ENCODE measurements around the gene ALG12. TPM values are rescaled to one million over a fixed set of nuclear protein-coding genes. Genes with fewer than 3 reads are reported as not detected.

The ALG12 gene
- polyA plus RNA-seq, 3 donors, result 7.2 to 9.5 (median 9.0) TPM

DNA sequence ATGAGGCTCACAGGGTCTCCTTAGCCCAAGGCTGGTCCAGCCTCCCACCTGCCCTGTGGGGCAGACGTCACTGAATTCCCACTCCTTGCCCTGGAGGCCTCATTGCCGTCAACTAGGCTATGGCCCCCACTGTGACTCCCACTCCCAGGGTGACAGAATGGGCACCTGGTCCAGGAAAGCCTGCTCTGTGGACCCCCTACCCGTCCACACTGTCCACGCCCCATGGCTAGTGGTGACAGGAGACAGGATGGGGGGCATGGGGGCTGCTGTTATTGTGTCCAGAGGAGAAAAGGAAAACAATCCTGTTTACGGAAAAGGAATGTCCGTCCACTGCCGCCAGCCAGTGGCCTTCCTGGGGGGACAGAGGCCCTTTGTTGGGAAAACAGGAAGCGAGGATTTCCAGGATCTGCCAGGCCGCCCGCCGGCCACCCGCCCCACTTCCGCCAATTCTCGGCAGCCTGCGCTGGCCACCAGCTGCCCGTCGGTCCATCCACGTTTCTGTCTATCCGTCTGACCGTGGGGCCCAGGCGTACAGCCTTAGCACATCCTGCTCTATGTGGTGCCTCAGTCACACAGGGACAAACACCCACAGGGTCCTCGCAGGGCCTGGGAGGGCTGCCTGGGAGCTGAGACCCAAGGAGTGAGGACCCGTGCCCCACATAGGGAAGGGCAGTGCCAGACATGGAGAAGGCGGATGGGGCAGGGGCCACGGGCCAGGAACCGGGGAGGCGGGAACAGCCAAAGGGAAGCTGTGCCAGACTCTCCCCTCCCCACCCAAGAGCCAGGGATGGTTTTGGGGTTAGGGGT lies 19.7 kb upstream of the ALG12 start:
- Histone ChIP-seq H2AFZ (ENCODE audit: insufficient read depth, low read depth, low read length, poor library complexity, severe bottlenecking) (no peak overlapping the region), H3K9ac (ENCODE audit: insufficient read depth, low read length, poor library complexity, severe bottlenecking) (no peak overlapping the region), H3K36me3 (replicated peaks in 1 of 2; ENCODE audit: control insufficient read depth in 1 of 2, insufficient read depth in 2 of 2, low read length in 2 of 2) (no peaks in the 10 kb centered on the region), H3K4me2 (replicated peaks; ENCODE audit: extremely low read depth, low read length, poor library complexity, severe bottlenecking) (no peak overlapping the region), H3K4me1 (ENCODE audit: control insufficient read depth in 1 of 2, insufficient read depth in 2 of 2, low read length in 2 of 2) (peaks cover 32 to 33% of the 10 kb centered on the region in 2 donors), H3K9me3 (replicated peaks in 1 of 2; ENCODE audit: control insufficient read depth in 1 of 2, insufficient read depth in 1 of 2, low read length in 2 of 2) (no peaks in the 10 kb centered on the region), H3K27me3 (ENCODE audit: control insufficient read depth in 2 of 2, insufficient read depth in 2 of 2, low read length in 2 of 2) (no peaks in the 10 kb centered on the region), H4K20me1 (ENCODE audit: insufficient read depth, low read length) (no peaks in the 10 kb centered on the region), H3K79me2 (ENCODE audit: insufficient read depth, low read length) (peaks cover 6% of the 10 kb centered on the region), H3K4me3 (replicated peaks in 1 of 3; ENCODE audit: low read depth in 2 of 3, low read length in 3 of 3) (no peak overlapping the region), H3K27ac (ENCODE audit: low read depth in 1 of 2, low read length in 2 of 2) (no peak overlapping the region)
- DNase-seq, result no peak
- intact Hi-C loops (cut with micrococcal nuclease), result loop anchor here in 1 of 2 donors (2.0 to 10.0 kb wide), 2 partner anchors 253 to 597 kb away; partner anchors contain the start of gene TYMP
- no peak overlapping the region for H3K4me3 Mint-ChIP-seq
- WGBS (ENCODE audit: insufficient coverage), result 91% methylated on average over 17 of the region's 27 CpGs
- peaks cover 0 to 7% (median 5%) of the 10 kb centered on the region in 7 donors for H3K9me3 Mint-ChIP-seq
- H3K27me3 Mint-ChIP-seq (ENCODE audit: low read depth in 3 of 3), result peaks cover 0 to 8% (median 6%) of the 10 kb centered on the region in 3 donors
- peaks cover 19% of the 10 kb centered on the region for H3K4me1 Mint-ChIP-seq
- TF ChIP-seq, protein P1, sequence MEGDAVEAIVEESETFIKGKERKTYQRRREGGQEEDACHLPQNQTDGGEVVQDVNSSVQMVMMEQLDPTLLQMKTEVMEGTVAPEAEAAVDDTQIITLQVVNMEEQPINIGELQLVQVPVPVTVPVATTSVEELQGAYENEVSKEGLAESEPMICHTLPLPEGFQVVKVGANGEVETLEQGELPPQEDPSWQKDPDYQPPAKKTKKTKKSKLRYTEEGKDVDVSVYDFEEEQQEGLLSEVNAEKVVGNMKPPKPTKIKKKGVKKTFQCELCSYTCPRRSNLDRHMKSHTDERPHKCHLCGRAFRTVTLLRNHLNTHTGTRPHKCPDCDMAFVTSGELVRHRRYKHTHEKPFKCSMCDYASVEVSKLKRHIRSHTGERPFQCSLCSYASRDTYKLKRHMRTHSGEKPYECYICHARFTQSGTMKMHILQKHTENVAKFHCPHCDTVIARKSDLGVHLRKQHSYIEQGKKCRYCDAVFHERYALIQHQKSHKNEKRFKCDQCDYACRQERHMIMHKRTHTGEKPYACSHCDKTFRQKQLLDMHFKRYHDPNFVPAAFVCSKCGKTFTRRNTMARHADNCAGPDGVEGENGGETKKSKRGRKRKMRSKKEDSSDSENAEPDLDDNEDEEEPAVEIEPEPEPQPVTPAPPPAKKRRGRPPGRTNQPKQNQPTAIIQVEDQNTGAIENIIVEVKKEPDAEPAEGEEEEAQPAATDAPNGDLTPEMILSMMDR (IDR thresholded peaks at IDR 0.05), result no peak
- peaks cover 2 to 5% of the 10 kb centered on the region in 2 donors for H3K36me3 Mint-ChIP-seq
- H3K27ac Mint-ChIP-seq, result peak overlapping the region in 2 of 7 donors; percentile 68

DNA sequence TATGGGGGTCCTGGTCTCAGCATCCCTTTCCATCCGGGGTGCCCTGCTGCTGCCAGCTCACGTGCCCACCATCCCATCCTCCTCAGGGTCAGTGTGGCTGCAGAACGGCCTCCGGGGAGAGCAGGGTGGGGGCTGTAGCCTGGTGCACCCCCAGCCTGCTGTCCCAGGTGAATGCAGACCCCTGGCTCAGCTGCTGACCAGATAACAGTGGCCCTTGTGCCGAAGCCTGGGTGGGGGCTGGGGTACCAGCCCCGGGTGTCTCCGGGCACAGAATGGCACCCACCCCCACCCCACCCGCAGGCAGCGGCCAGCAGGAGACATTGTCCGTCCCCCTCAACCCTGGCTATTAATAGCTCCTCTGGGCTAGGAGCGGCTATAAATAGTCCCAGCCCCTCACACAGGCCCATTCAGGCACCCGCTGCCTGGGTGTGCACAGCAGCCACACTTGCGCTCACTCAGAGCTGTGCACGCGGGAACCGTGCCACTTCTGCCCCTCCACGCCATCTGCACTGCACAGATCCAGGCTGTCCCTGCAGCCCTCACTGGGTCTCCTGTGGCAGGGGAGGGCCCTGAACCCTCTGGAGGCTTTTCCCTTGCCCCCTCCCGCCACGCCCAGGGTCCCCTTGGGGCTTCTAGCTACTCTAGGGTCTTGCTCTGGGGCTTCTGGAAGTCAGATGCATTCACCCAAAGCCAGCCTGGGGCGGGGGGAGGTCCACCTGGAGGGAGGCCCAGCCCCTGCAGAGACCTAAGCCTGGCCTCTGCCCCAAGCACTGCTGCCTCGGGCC lies 18.9 kb upstream of the ALG12 start:
- Histone ChIP-seq H3K36me3 (replicated peaks in 1 of 2; ENCODE audit: control insufficient read depth in 1 of 2, insufficient read depth in 2 of 2, low read length in 2 of 2) (no peaks in the 10 kb centered on the region), H3K9me3 (replicated peaks in 1 of 2; ENCODE audit: control insufficient read depth in 1 of 2, insufficient read depth in 1 of 2, low read length in 2 of 2) (no peaks in the 10 kb centered on the region), H3K4me3 (replicated peaks in 1 of 3; ENCODE audit: low read depth in 2 of 3, low read length in 3 of 3) (peak overlapping the region in 1 of 3 experiments; percentile 68), H2AFZ (ENCODE audit: insufficient read depth, low read depth, low read length, poor library complexity, severe bottlenecking) (no peak overlapping the region), H3K27me3 (ENCODE audit: control insufficient read depth in 2 of 2, insufficient read depth in 2 of 2, low read length in 2 of 2) (no peaks in the 10 kb centered on the region), H4K20me1 (ENCODE audit: insufficient read depth, low read length) (no peaks in the 10 kb centered on the region), H3K4me2 (replicated peaks; ENCODE audit: extremely low read depth, low read length, poor library complexity, severe bottlenecking) (peak overlapping the region; percentile 76), H3K27ac (ENCODE audit: low read depth in 1 of 2, low read length in 2 of 2) (peak overlapping the region; percentile 84 to 92), H3K9ac (ENCODE audit: insufficient read depth, low read length, poor library complexity, severe bottlenecking) (peak overlapping the region; percentile 71), H3K4me1 (ENCODE audit: control insufficient read depth in 1 of 2, insufficient read depth in 2 of 2, low read length in 2 of 2) (peaks cover 33 to 36% of the 10 kb centered on the region in 2 donors), H3K79me2 (ENCODE audit: insufficient read depth, low read length) (peaks cover 6% of the 10 kb centered on the region)
- no peak for DNase-seq
- Mint-ChIP-seq H3K4me1 (peaks cover 22% of the 10 kb centered on the region), H3K9me3 (peaks cover 0 to 7% (median 5%) of the 10 kb centered on the region in 7 donors), H3K27ac (peak overlapping the region; percentile 77 to 93 (median 87)), H3K27me3 (ENCODE audit: low read depth in 3 of 3) (peaks cover 0 to 8% (median 6%) of the 10 kb centered on the region in 3 donors), H3K36me3 (peaks cover 2 to 5% of the 10 kb centered on the region in 2 donors), H3K4me3 (peak overlapping the region; percentile 63 to 72)
- 44% methylated on average over 16 of the region's 21 CpGs for WGBS (ENCODE audit: insufficient coverage)
- TF ChIP-seq, protein P1 (IDR thresholded peaks at IDR 0.05), result no peak
- intact Hi-C loops (cut with micrococcal nuclease), result loop anchor here in 1 of 2 donors (1.0 to 10.0 kb wide), 3 partner anchors 21 to 598 kb away; partner anchors contain the start of gene TYMP

Data from CD14-positive monocyte (primary cell).